A549 (cell line): ENCODE data around the gene TENT5C. TPM values are rescaled to one million over a fixed set of nuclear protein-coding genes. Genes with fewer than 3 reads are reported as not detected.

Experiments used
- ATAC-seq, 2 experiments: fragments of 200-7000 bp in 1 of 2; fragments of >200 bp in 1 of 2; cut with Nextera tagmentation in 1 of 2; cut with Tn5 transposase in 1 of 2; 3 replicates each; pipeline versions ENCODE4 v1.8.0 to v1.9.1; 2018 to 2020; ENCODE audit warnings: mild to moderate bottlenecking in 1 of 2, moderate library complexity in 1 of 2
- CTCF ChIA-PET: fragments of 300-600 bp; sonication (Branson Sonifier 250); formaldehyde crosslinking; extraction: SDS; loops from one replicate; lab custom pipeline; 2021; ENCODE audit warnings: antibody characterized with exemption, inconsistent platforms; lab: Yijun Ruan, JAX
- POLR2A ChIA-PET: fragments of 350-600 bp; formaldehyde crosslinking; extraction: SDS; loops from one replicate; lab custom pipeline; 2021; ENCODE audit warnings: antibody characterized with exemption, inconsistent platforms; lab: Yijun Ruan, JAX
- DNase-seq, 2 experiments: peaks; one replicate each; pipeline versions ENCODE4 v3.0.0 to v3.0.0-alpha.2; 2011 to 2016; ENCODE audit warnings: low read depth in 1 of 2, low spot score in 1 of 2
- FAIRE-seq: peaks from 2 replicates; lab custom pipeline; 2011; peaks lifted over from hg19 to GRCh38; lab: Jason Lieb, UNC
- H3K27ac ChIP-seq, 2 experiments: fragments of >200 bp; sonication (Bioruptor Twin); formaldehyde crosslinking; 3 replicates each; pipeline ENCODE4 v1.5.1; 2016 to 2017
- H3K4me1 ChIP-seq: fragments of >200 bp; sonication (Bioruptor Twin); formaldehyde crosslinking; 3 replicates; pipeline ENCODE4 v1.6.1; 2016
- H3K4me2 ChIP-seq: fragments of >200 bp; sonication (Bioruptor Twin); formaldehyde crosslinking; 3 replicates; pipeline ENCODE4 v1.6.1; 2016
- H3K4me3 ChIP-seq: fragments of >200 bp; sonication (Bioruptor Twin); formaldehyde crosslinking; 3 replicates; pipeline ENCODE4 v1.5.1; 2016
- H3K9me3 ChIP-seq: fragments of >200 bp; sonication (Bioruptor Twin); formaldehyde crosslinking; 3 replicates; pipeline ENCODE4 v1.6.1; 2016
- CBX2 ChIP-seq: fragments of 200-600 bp; sonication (generic); IDR thresholded peaks from 2 replicates; pipeline ENCODE4 v1.6.1; 2016; ENCODE audit warnings: low read depth, mild to moderate bottlenecking, borderline replicate concordance
- CHD2 ChIP-seq: fragments of 150-350 bp; IDR thresholded peaks from 2 replicates; pipeline ENCODE4 v1.6.1; 2014; ENCODE audit warnings: low read length; ENCODE audit not compliant: partially characterized antibody
- CHD4 ChIP-seq: fragments of 200-600 bp; sonication (generic); IDR thresholded peaks from 2 replicates; pipeline ENCODE4 v1.6.1; 2016; ENCODE audit warnings: antibody characterized with exemption, mild to moderate bottlenecking, borderline replicate concordance
- CTCF ChIP-seq: fragments of >200 bp; sonication (Bioruptor Twin); formaldehyde crosslinking; IDR thresholded peaks from 3 replicates; pipeline ENCODE4 v1.5.1; 2016
- EHMT2 ChIP-seq: fragments of 200-600 bp; sonication (generic); IDR thresholded peaks from 2 replicates; pipeline ENCODE4 v1.6.1; 2016; ENCODE audit warnings: antibody characterized with exemption, low read depth, mild to moderate bottlenecking, moderate library complexity
- FOSB ChIP-seq: fragments of 250-450 bp; sonication (Bioruptor Pico); IDR thresholded peaks from 2 replicates; pipeline ENCODE4 v1.5.0; 2020; ENCODE audit warnings: mild to moderate bottlenecking, moderate library complexity
- GATA3 ChIP-seq: IDR thresholded peaks from 2 replicates; pipeline ENCODE4 v1.6.1; 2012; ENCODE audit warnings: borderline replicate concordance
- HMGXB4 ChIP-seq: fragments of 250-450 bp; sonication (Bioruptor Pico); IDR thresholded peaks from 2 replicates; pipeline ENCODE4 v1.5.0; 2021; ENCODE audit warnings: mild to moderate bottlenecking, moderate library complexity, borderline replicate concordance
- HOXB5 ChIP-seq: fragments of 250-450 bp; sonication (Bioruptor Pico); IDR thresholded peaks from 2 replicates; pipeline ENCODE4 v1.5.0; 2020; ENCODE audit warnings: mild to moderate bottlenecking, moderate library complexity
- JUN ChIP-seq, 2 experiments: fragments of >200 bp; sonication (Bioruptor Twin); formaldehyde crosslinking; IDR thresholded peaks; 2 replicates in 1 of 2; 3 replicates in 1 of 2; pipeline ENCODE4 v1.6.1; 2016 to 2017
- JUNB ChIP-seq: fragments of >200 bp; sonication (Bioruptor Twin); formaldehyde crosslinking; IDR thresholded peaks from 2 replicates; pipeline ENCODE4 v1.6.1; 2016
- KDM1A ChIP-seq: fragments of 200-600 bp; sonication (generic); IDR thresholded peaks from 2 replicates; pipeline ENCODE4 v1.6.1; 2016; ENCODE audit warnings: low read depth, mild to moderate bottlenecking
- MAFK ChIP-seq: fragments of 450-650 bp; IDR thresholded peaks from 2 replicates; pipeline ENCODE4 v1.6.1; 2014; ENCODE audit not compliant: partially characterized antibody
- MAX ChIP-seq: IDR thresholded peaks from 2 replicates; pipeline ENCODE4 v1.6.1; 2012
- MAZ ChIP-seq: fragments of 150-350 bp; IDR thresholded peaks from 2 replicates; pipeline ENCODE4 v1.6.1; 2014; ENCODE audit warnings: antibody characterized with exemption, low read depth, low read length, borderline replicate concordance
- MYC ChIP-seq: IDR thresholded peaks from 2 replicates; pipeline ENCODE4 v1.6.1; 2012; ENCODE audit warnings: mild to moderate bottlenecking, inconsistent platforms, low read length, improper control_type of control experiment, borderline replicate concordance
- NFE2L2 ChIP-seq: fragments of 150-350 bp; conservative IDR thresholded peaks from 2 replicates; pipeline ENCODE4 v1.6.1; 2014; ENCODE audit warnings: low read length
- NR3C1 ChIP-seq: fragments of >200 bp; sonication (Bioruptor Twin); formaldehyde crosslinking; IDR thresholded peaks from 3 replicates; pipeline ENCODE4 v1.6.1; 2017
- RARB ChIP-seq: fragments of 250-450 bp; sonication (Bioruptor Pico); IDR thresholded peaks from 2 replicates; pipeline ENCODE4 v1.8.0; 2021; ENCODE audit warnings: mild to moderate bottlenecking, moderate library complexity
- SREBF2 ChIP-seq: fragments of 450-650 bp; IDR thresholded peaks from 2 replicates; pipeline ENCODE4 v1.6.1; 2014; ENCODE audit warnings: mild to moderate bottlenecking, moderate library complexity
- TFCP2L1 ChIP-seq: fragments of 250-450 bp; sonication (Bioruptor Pico); IDR thresholded peaks from 2 replicates; pipeline ENCODE4 v1.5.0; 2021; ENCODE audit warnings: mild to moderate bottlenecking
- USF2 ChIP-seq: fragments of 450-650 bp; IDR thresholded peaks from 2 replicates; pipeline ENCODE4 v1.6.1; 2014; ENCODE audit warnings: antibody characterized with exemption
- ZFP36 ChIP-seq: fragments of 450-650 bp; IDR thresholded peaks from 2 replicates; pipeline ENCODE4 v1.6.1; 2014; ENCODE audit warnings: borderline replicate concordance; ENCODE audit not compliant: partially characterized antibody
- ZNF302 ChIP-seq: fragments of 250-450 bp; sonication (Bioruptor Pico); IDR thresholded peaks from 2 replicates; pipeline ENCODE4 v1.9.0; 2021; ENCODE audit warnings: inconsistent platforms, mild to moderate bottlenecking, moderate library complexity
- ZSCAN20 ChIP-seq: fragments of 250-450 bp; sonication (Bioruptor Pico); IDR thresholded peaks from 2 replicates; pipeline ENCODE4 v1.8.0; 2022; ENCODE audit warnings: mild to moderate bottlenecking, moderate library complexity
- WGBS: methylation state at CpG from one replicate; pipeline ENCODE4 v1.1.6; 2017; ENCODE audit errors: missing lambda C conversion rate; 5-methylcytosine and 5-hydroxymethylcytosine counted together
- polyA plus RNA-seq, 4 experiments: library from polyadenylated mRNA; depleted of rRNA in 3 of 4; stranded (reverse); fragments of >200 nt; fragmentation: RNase III in 1 of 4; extraction: RNeasy Plus Mini Kit Qiagen cat#74134 plus additional on column Dnase treatment in 1 of 4; gene quantifications; 2 replicates in 3 of 4; 3 replicates in 1 of 4; pipeline ENCODE4 v1.2.3, GENCODE V29; 2011 to 2017
- TF ChIP-seq, protein P1 (sequence below): fragments of >200 bp; sonication (Bioruptor Twin); formaldehyde crosslinking; IDR thresholded peaks from 2 replicates; pipeline ENCODE4 v1.6.1; 2016
- TF ChIP-seq, protein P2 (sequence below): fragments of 250-450 bp; sonication (Bioruptor Pico); IDR thresholded peaks from 2 replicates; pipeline ENCODE4 v1.5.0; 2020; ENCODE audit warnings: low read depth, mild to moderate bottlenecking, moderate library complexity
- TF ChIP-seq, protein P3 (sequence below): fragments of >200 bp; sonication (Bioruptor Twin); formaldehyde crosslinking; IDR thresholded peaks from 3 replicates; pipeline ENCODE4 v1.6.1; 2016

TENT5C gene
- polyA plus RNA-seq, 2 of the 4 experiments (the other 2 are of a cell fraction), result 0.14 to 0.17 TPM

- POLR2A ChIA-PET, result no interaction called here
These were observed 14.6 kb downstream of the TENT5C start for GRCh38 chr1:117620440-117620839.

GRCh38 chr1:117621316-117621715 lies 15.5 kb downstream of the TENT5C start:
- WGBS, result 61% methylated on average over 3 of the region's 4 CpGs
- FAIRE-seq (no peak), ATAC-seq (no peak), DNase-seq (no peak)
- Histone ChIP-seq H3K4me3 (no peak overlapping the region), H3K4me2 (no peak overlapping the region), H3K9me3 (no peaks in the 10 kb centered on the region), H3K27ac (no peak overlapping the region), H3K4me1 (no peaks in the 10 kb centered on the region)
- TF ChIP-seq, protein P1, sequence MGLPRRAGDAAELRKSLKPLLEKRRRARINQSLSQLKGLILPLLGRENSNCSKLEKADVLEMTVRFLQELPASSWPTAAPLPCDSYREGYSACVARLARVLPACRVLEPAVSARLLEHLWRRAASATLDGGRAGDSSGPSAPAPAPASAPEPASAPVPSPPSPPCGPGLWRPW, result no peak
- TF ChIP-seq USF2 (no peak), MAZ (no peak), CBX2 (no peak), ZSCAN20 (CRISPR knock-in tag) (no peak), TFCP2L1 (CRISPR knock-in tag) (no peak), EHMT2 (no peak), NR3C1 (no peak), HOXB5 (CRISPR knock-in tag) (no peak), JUN (IDR thresholded peaks at IDR 0.05) (no peak), GATA3 (no peak), MAX (no peak)
- TF ChIP-seq, protein P2, sequence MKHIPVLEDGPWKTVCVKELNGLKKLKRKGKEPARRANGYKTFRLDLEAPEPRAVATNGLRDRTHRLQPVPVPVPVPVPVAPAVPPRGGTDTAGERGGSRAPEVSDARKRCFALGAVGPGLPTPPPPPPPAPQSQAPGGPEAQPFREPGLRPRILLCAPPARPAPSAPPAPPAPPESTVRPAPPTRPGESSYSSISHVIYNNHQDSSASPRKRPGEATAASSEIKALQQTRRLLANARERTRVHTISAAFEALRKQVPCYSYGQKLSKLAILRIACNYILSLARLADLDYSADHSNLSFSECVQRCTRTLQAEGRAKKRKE (CRISPR knock-in tag), result no peak
- ChIA-PET POLR2A (no interaction called here), CTCF (no interaction called here)

More at GRCh38 chr1:117620440-117620839, 14.6 kb downstream of the TENT5C start:
- no peak for DNase-seq
- WGBS, result 63% methylated on average over 5 of the region's 6 CpGs
- no peak for TF ChIP-seq HMGXB4 (CRISPR knock-in tag)
- no peak for TF ChIP-seq CHD2
- no peak for TF ChIP-seq MYC
- no peak for TF ChIP-seq JUN (IDR thresholded peaks at IDR 0.05)
- TF ChIP-seq SREBF2, result no peak
- no peak for TF ChIP-seq ZSCAN20 (CRISPR knock-in tag)
- TF ChIP-seq KDM1A, result no peak
- TF ChIP-seq MAFK, result no peak
- TF ChIP-seq FOSB (CRISPR knock-in tag), result no peak
- TF ChIP-seq, all 56 proteins: peak for 0
- Histone ChIP-seq H3K9me3 (no peaks in the 10 kb centered on the region), H3K4me1 (no peaks in the 10 kb centered on the region), H3K27ac (no peak overlapping the region), H3K4me2 (no peak overlapping the region), H3K4me3 (no peak overlapping the region)
- no peak for ATAC-seq
- FAIRE-seq, result no peak
- CTCF ChIA-PET, result no interaction called here

DNA sequence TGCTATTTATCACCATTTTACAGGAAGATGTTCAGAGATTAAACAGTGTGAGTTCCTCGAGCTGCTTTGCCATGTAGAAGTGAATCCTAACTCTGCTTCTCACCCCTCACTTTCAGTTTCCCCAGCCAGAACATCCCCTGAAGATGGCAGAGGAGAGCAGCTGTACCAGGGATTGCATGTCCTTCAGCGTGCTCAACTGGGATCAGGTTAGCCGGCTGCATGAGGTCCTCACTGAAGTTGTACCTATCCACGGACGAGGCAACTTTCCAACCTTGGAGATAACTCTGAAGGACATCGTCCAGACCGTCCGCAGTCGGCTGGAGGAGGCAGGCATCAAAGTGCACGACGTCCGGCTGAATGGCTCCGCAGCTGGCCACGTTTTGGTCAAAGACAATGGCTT lies 16.9 kb downstream of the TENT5C start:
- no peak for ATAC-seq
- H3K9me3 ChIP-seq, result no peaks in the 10 kb centered on the region
- DNase-seq, result no peak
- CTCF ChIA-PET, result interaction anchor here (0.7 to 1.0 kb wide), 2 partner anchors 15 to 131 kb away, joined by 3 read pairs; no protein-coding TSS in a partner anchor
- H3K4me3 ChIP-seq, result no peak overlapping the region
- WGBS, result 55% methylated on average over 11 of the region's 14 CpGs
- no peak overlapping the region for H3K4me2 ChIP-seq
- no peak overlapping the region for H3K27ac ChIP-seq
- POLR2A ChIA-PET, result no interaction called here
- no peaks in the 10 kb centered on the region for H3K4me1 ChIP-seq
- FAIRE-seq, result no peak
- TF ChIP-seq TFCP2L1 (CRISPR knock-in tag), result no peak
- TF ChIP-seq CTCF, result no peak
- TF ChIP-seq, protein P3, sequence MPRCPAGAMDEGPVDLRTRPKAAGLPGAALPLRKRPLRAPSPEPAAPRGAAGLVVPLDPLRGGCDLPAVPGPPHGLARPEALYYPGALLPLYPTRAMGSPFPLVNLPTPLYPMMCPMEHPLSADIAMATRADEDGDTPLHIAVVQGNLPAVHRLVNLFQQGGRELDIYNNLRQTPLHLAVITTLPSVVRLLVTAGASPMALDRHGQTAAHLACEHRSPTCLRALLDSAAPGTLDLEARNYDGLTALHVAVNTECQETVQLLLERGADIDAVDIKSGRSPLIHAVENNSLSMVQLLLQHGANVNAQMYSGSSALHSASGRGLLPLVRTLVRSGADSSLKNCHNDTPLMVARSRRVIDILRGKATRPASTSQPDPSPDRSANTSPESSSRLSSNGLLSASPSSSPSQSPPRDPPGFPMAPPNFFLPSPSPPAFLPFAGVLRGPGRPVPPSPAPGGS, result no peak
- no peak for TF ChIP-seq JUNB
- no peak for TF ChIP-seq CHD4
- no peak for TF ChIP-seq ZFP36
- no peak for TF ChIP-seq CHD2
- no peak for TF ChIP-seq NFE2L2
- TF ChIP-seq ZNF302 (CRISPR knock-in tag), result no peak
- no peak for TF ChIP-seq RARB (CRISPR knock-in tag)
